IPS DF 4.7 (cell line): ENCODE measurements around the gene TTC28.

Source experiments
- DNase-seq: peaks from one replicate; pipeline ENCODE4 v3.0.0-alpha.2; 2013; ENCODE audit warnings: low spot score; ENCODE audit errors: extremely low read depth

TTC28 gene

DNA sequence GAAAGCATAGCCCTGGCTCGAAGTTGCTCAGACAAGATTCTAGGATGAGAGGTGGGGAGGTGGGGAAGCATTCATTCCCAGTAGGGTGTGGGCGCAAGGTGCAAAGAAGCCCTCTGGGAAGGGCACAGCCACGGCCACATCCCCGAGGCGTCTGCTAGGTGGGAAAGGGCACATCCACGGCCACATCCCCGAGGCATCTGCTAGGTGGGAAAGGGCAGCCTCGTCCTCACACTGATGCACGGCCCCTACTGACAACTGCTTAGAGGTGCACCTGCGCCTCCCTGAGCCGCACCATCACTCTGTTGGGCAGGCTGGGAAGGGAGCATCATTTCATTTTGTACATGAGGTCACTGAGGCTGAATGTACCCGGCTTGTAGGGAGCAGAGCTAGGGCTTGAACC, 666.0 kb downstream of the TTC28 start:
- DNase-seq: no peak

GRCh38 chr22:28012832-28013460, 666.7 kb downstream of the TTC28 start:
- no peak for DNase-seq

- DNase-seq: no peak
Observed at GRCh38 chr22:28009272-28009827, 670.3 kb downstream of the TTC28 start.

GRCh38 chr22:28008649-28009048, 671.0 kb downstream of the TTC28 start:
- DNase-seq: no peak

DNA sequence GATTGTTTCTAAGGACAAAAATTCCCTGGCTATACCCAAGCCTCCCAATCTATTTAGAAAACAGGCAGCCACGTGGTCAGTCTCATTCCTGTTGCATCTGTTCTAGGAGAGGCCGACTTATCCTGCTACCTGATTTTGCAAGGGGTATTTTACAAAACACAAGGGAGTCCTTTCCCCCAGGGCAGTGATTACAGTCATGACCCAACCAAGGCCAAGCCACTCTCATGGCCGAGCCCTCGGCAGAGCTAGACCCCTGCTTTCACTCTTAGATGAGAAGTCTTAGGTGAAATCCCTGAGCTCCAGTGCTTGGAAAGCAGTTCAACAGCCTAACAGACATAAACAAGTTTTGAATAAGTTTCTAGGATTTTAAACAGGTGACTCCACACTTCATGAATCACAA, 671.6 kb downstream of the TTC28 start:
- DNase-seq: no peak

- DNase-seq: no peak
Observed at GRCh38 chr22:28006271-28006670, 673.4 kb downstream of the TTC28 start.

GRCh38 chr22:28005513-28005912, 674.1 kb downstream of the TTC28 start:
- no peak for DNase-seq

DNA sequence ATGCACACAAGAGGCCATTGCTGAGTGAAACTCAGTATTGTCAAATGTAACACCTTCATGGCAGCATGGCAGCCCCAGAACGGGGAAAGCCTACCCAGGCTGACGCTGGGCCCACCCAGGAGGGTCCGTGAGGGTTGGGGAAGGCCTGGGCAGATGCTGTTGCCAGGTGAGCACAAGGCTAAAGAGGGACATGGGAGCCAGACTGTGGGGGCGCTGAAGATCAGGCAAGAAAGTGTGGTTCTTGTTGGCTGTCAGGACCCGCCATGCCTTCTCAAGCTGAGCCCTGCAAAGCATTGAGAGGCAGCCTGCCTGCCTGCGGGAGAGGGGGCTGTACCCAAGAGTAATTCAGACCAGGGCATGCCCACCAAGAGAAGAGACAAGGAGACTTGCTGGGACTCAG, 675.6 kb downstream of the TTC28 start:
- DNase-seq: no peak

GRCh38 chr22:28002863-28003565, 676.6 kb downstream of the TTC28 start:
- DNase-seq: no peak

GRCh38 chr22:28002181-28002700, 677.4 kb downstream of the TTC28 start:
- DNase-seq: no peak

DNA sequence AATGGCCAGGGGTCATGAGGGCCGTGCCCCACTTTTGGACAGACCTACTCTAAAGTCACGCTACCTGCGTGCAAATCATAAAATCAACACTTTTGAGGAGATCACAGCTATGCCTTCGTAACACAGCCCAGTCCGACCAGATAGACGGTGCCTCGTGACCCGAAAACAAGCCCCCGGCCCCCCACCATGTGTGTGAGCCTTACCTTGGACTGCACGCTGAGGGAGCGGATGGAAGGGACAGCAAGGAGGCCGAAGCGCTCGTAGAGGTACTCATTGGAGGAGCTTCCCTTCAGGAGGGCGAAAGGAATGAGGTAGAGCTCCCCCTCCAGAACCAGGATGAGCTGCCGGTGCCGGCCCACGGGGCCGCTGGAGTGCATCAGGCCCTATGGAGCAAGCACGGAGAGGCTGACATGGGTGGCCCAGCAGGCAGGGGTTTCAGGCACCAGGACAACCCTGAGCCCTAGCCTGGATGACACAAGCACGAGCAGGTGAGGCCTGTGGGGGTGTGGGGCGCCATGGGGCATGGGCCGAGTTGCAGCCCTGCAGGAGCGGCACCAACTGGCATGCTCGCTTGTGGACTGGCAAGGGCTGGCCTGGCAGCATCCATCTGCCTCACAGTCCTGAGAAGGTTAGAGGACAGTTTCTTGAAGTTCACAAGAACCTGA, 678.3 kb downstream of the TTC28 start:
- DNase-seq: no peak

DNA sequence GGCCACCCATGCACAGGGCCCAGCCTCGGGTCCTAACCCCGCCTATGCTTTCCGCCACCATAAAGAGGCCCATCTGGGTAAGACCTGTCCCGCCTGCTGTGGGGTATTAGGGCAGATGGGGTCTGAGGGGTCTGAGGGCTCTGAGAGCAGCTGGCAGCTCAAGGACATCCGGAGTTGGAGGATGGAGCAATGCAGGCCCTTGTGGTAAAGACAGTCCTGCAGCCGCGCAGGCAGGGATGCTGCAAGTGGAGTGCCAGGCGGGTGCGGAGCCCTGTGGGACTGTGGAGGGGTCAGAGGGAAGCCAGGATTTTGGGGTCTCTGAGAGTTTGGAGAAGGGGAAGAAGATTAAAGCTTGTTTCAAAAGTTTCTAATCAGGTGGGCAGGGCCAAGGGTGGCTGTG, 679.3 kb downstream of the TTC28 start:
- DNase-seq: no peak

DNA sequence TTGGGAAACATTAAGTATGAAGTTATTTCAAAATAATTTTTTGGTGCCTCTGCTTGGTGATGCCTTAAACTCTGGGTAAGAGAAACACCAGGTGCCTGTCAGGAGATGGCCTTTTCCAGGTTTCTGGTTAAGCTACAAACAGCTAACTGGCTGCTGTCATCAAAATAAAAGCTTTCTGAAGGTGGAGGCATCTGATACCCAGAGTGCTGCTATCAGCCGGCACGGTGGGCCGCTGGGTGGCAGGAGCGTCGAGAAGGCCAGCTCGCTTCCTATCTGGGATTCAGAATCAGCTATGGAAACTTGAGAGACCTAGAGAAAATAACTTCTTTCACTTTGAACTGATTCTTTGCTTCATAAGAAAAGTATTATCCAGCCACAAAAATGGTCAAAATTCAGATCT, 679.8 kb downstream of the TTC28 start:
- DNase-seq: no peak

DNA sequence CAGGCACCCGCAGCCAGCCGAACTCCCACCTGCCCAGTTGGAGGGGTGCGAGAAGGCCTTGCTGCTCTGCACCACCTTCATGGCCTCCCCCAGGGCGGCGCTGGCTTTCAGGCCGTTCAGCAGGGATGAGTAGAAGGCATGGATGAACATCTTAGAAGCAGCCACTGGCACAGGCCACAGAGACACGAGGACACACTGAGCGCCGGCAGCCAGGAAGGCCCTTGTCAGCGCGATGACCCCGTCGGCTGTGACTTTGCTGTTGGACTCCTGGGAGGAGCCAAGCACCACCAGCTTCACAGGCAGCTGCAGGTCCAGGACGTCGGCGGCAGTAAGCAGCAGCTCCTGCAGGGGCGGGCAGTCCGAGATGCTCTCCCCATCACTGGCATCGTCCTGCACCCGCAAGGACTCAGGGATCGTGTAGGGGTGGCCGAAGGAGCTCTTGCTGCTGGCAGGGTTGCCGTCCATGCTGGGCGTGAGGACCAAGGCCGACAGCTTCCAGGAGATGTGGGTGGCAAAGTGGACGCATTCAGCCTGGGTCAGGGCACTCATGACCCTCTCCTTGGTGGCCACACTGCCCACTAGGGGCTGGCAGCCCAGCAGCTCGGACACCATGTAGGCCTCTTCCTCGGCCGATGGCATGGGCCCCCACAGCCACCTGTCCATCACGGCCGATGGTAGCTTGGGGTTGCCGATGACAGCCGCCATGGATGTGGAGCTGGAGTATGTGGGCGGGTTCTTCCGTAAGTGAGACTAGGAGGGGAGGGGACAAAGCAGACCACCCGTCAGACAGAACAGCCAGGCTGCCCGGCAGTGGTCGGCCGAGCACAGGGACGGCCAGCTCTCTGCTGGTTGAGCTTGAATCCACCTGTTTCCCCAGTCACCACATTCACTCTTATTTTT, 680.9 kb downstream of the TTC28 start:
- DNase-seq: no peak

DNA sequence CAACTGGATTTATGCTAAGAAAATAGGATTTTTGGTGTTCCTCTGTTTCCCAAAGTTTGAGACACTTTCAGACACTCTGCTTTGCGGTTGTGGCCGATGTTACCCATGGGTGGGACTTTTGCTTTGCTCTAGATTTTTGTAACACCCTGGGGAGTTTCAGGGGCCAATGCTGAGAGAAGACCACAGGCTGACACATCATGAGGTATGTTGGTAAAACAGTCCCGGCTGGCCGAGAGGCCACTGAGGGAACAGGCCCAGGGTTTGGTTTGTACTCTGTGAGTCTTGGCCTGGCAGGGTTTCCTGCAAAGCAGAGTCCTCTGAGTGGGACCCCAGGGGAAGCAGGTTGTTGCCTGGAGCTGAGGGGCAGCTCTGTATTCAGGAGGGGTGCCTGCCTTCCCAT, 682.1 kb downstream of the TTC28 start:
- DNase-seq: no peak

- DNase-seq: no peak
Observed at GRCh38 chr22:27996981-27997380, 682.7 kb downstream of the TTC28 start.

DNA sequence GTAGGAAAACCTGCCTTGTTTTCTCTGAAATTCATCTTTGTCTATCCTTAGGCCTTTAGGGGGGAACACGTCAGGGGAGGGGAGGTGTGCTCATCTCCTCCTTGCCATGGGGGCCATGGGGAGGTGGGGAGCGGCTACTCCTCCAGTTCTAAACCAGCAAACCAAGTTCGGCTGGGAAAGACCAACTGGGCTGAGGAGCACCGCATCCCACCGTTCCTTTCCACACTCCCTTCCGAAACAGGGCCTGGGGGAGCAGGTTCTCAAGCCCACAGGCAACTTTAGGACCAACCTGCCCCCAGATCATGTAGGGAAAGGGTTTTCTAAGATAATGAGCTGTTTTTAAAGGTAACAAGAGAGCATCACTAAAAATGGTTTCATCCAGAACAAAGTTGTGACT, 683.1 kb downstream of the TTC28 start:
- DNase-seq: no peak

GRCh38 chr22:27995801-27996528, 683.7 kb downstream of the TTC28 start:
- no peak for DNase-seq

GRCh38 chr22:27994481-27995331, 684.9 kb downstream of the TTC28 start:
- no peak for DNase-seq
